GM19395 (cell line): Measurements from ENCODE around the gene SAMD10.
"Not testable (repeated sequence)": the region's sequence is repeated elsewhere in the genome, so short reads cannot be mapped to it uniquely, and the experiment has no call there.

Experiments
- ATAC-seq: cut with Tn5 transposase; IDR thresholded peaks from one replicate; pipeline ENCODE4 v1.9.1; 2021; ENCODE audit warnings: mild to moderate bottlenecking, moderate library complexity; ENCODE audit not compliant: unreplicated experiment

SAMD10 gene

GRCh38 chr20:63969838-63970713 lies 9.4 kb downstream of the SAMD10 start, which contains the start of gene ZNF512B:
Gene ZNF512B, minus strand, starts transcription at chr20:63969930. Its CDS starts 1,980 bp downstream, at chr20:63967950.
- ATAC-seq: no peak

GRCh38 chr20:63968928-63969760 lies 10.3 kb downstream of the SAMD10 start:
- no peak for ATAC-seq

- ATAC-seq: no peak
Measured at GRCh38 chr20:63968136-63968927, 11.1 kb downstream of the SAMD10 start.

GRCh38 chr20:63967330-63968135 lies 11.9 kb downstream of the SAMD10 start:
- ATAC-seq: no peak

GRCh38 chr20:63966944-63967322 lies 12.5 kb downstream of the SAMD10 start:
- ATAC-seq: no peak

GRCh38 chr20:63966172-63966943 lies 13.1 kb downstream of the SAMD10 start:
- no peak for ATAC-seq

- ATAC-seq: no peak
Measured at GRCh38 chr20:63964412-63964811, 15.0 kb downstream of the SAMD10 start.

- ATAC-seq: no peak
Measured at GRCh38 chr20:63963784-63964301, 15.6 kb downstream of the SAMD10 start.

GRCh38 chr20:63963348-63963741 lies 16.1 kb downstream of the SAMD10 start:
- no peak for ATAC-seq

GRCh38 chr20:63962426-63963347 lies 16.8 kb downstream of the SAMD10 start:
- no peak for ATAC-seq

GRCh38 chr20:63961664-63962425 lies 17.6 kb downstream of the SAMD10 start:
- no peak for ATAC-seq

GRCh38 chr20:63960654-63961621 lies 18.5 kb downstream of the SAMD10 start:
- not testable (repeated sequence) for ATAC-seq

- no peak for ATAC-seq
Measured at GRCh38 chr20:63959699-63960075, 19.8 kb downstream of the SAMD10 start.

GRCh38 chr20:63958964-63959698 lies 20.3 kb downstream of the SAMD10 start:
- no peak for ATAC-seq

- no peak for ATAC-seq
Measured at GRCh38 chr20:63958471-63958870, 21.0 kb downstream of the SAMD10 start.
